Astrocyte of the spinal cord (primary cell): ENCODE results near the gene ZNF547.

Experiments used
- DNase-seq: peaks from one replicate; pipeline ENCODE4 v3.0.0; 2011; ENCODE audit warnings: low read depth, low spot score
- H3K4me3 ChIP-seq: 2 replicates; pipeline ENCODE4 v1.5.1; 2011; ENCODE audit warnings: low read depth, mild to moderate bottlenecking, low read length, moderate library complexity
- in situ Hi-C: cut with HindIII; loops from 2 replicates; pipeline ENCODE4 v1.10.0; 2017; ENCODE audit warnings: low sequenced_read_pairs
- TF ChIP-seq, protein P1 (sequence below): IDR thresholded peaks from 2 replicates; pipeline ENCODE4 v1.5.1; 2012; ENCODE audit warnings: low read depth, mild to moderate bottlenecking, low read length, inconsistent platforms

Gene ZNF547

GRCh38 chr19:57382806-57383488 is 19.6 kb downstream of the ZNF547 start:
- TF ChIP-seq, protein P1, sequence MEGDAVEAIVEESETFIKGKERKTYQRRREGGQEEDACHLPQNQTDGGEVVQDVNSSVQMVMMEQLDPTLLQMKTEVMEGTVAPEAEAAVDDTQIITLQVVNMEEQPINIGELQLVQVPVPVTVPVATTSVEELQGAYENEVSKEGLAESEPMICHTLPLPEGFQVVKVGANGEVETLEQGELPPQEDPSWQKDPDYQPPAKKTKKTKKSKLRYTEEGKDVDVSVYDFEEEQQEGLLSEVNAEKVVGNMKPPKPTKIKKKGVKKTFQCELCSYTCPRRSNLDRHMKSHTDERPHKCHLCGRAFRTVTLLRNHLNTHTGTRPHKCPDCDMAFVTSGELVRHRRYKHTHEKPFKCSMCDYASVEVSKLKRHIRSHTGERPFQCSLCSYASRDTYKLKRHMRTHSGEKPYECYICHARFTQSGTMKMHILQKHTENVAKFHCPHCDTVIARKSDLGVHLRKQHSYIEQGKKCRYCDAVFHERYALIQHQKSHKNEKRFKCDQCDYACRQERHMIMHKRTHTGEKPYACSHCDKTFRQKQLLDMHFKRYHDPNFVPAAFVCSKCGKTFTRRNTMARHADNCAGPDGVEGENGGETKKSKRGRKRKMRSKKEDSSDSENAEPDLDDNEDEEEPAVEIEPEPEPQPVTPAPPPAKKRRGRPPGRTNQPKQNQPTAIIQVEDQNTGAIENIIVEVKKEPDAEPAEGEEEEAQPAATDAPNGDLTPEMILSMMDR: no peak
- no peak overlapping the region for H3K4me3 ChIP-seq
- DNase-seq: no peak
- in situ Hi-C loops: no loop called here

GRCh38 chr19:57389194-57389729 is 25.9 kb downstream of the ZNF547 start:
- TF ChIP-seq, protein P1: no peak
- in situ Hi-C loops: no loop called here
- DNase-seq: no peak
- H3K4me3 ChIP-seq: peak overlapping the region; percentile 97

- DNase-seq: peak; percentile 99
- H3K4me3 ChIP-seq: peak within 1 kb of the TSS; percentile 97
- in situ Hi-C loops: no loop called here
- TF ChIP-seq, protein P1: peak; percentile 19
These were observed 26.6 kb downstream of the ZNF547 start, which contains the start of gene ZNF548 for GRCh38 chr19:57389730-57390598. Gene ZNF548 (plus strand): TSS chr19:57389854. CDS start chr19:57390100, 246 bp downstream.

GRCh38 chr19:57395710-57396109 is 32.4 kb downstream of the ZNF547 start:
- in situ Hi-C loops: no loop called here
- TF ChIP-seq, protein P1: no peak
- no peak overlapping the region for H3K4me3 ChIP-seq
- no peak for DNase-seq

DNA sequence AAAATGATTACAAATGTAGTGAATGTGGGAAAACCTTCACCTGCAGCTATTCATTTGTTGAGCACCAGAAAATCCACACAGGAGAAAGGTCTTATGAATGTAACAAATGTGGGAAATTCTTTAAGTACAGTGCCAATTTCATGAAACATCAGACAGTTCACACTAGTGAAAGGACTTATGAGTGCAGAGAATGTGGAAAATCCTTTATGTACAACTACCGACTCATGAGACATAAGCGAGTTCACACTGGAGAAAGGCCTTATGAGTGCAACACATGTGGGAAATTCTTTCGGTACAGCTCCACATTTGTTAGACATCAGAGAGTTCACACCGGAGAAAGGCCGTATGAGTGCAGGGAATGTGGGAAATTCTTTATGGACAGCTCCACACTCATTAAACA is 35.5 kb downstream of the ZNF547 start:
- H3K4me3 ChIP-seq: no peak overlapping the region
- TF ChIP-seq, protein P1: no peak
- in situ Hi-C loops: no loop called here
- no peak for DNase-seq

GRCh38 chr19:57403737-57404563 is 40.6 kb downstream of the ZNF547 start:
- in situ Hi-C loops: no loop called here
- no peak for DNase-seq
- TF ChIP-seq, protein P1: no peak
- no peak overlapping the region for H3K4me3 ChIP-seq
